WTC11 (cell line): ENCODE results near the gene ASTN2. TPM values are rescaled to one million over a fixed set of nuclear protein-coding genes. Genes with fewer than 3 reads are reported as not detected.

Source experiments
- ATAC-seq: fragments of 200-7000 bp; cut with Tn5 transposase; 2 replicates; pipeline ENCODE4 v1.10.0; 2021; ENCODE audit warnings: mild to moderate bottlenecking, moderate library complexity
- CTCF ChIA-PET: fragments of 300-600 bp; sonication (Branson Sonifier 250); formaldehyde crosslinking; loops from one replicate; lab custom pipeline; 2021; ENCODE audit warnings: antibody characterized with exemption; lab: Charles Lee
- POLR2A ChIA-PET: fragments of 350-600 bp; sonication (Branson Sonifier 250); formaldehyde crosslinking; loops from one replicate; lab custom pipeline; 2021; ENCODE audit warnings: antibody characterized with exemption; lab: Charles Lee
- DNase-seq: peaks from one replicate; pipeline ENCODE4 v3.0.0; 2021; ENCODE audit warnings: low spot score
- H3K27ac Mint-ChIP-seq: 2 replicates; pipeline ENCODE4 v1.8.0; 2021; ENCODE audit warnings: mixed read lengths
- H3K27me3 Mint-ChIP-seq: 2 replicates; pipeline ENCODE4 v1.8.0; 2021; ENCODE audit warnings: low read depth, mild to moderate bottlenecking, moderate library complexity, mixed read lengths
- H3K36me3 Mint-ChIP-seq: 2 replicates; pipeline ENCODE4 v1.8.0; 2021; ENCODE audit warnings: mixed read lengths
- H3K4me1 Mint-ChIP-seq: 2 replicates; pipeline ENCODE4 v1.8.0; 2022; ENCODE audit warnings: mixed read lengths
- H3K4me3 Mint-ChIP-seq: 2 replicates; pipeline ENCODE4 v1.8.0; 2021; ENCODE audit warnings: mild to moderate bottlenecking, moderate library complexity, mixed read lengths
- H3K9me3 Mint-ChIP-seq: 2 replicates; pipeline ENCODE4 v1.8.0; 2021; ENCODE audit warnings: mixed read lengths
- ATF1 ChIP-seq: sonication (generic); formaldehyde crosslinking; IDR thresholded peaks from 2 replicates; pipeline ENCODE4 v1.8.1; 2023; ENCODE audit warnings: mild to moderate bottlenecking, moderate library complexity, missing genetic modification reagents
- ELF4 ChIP-seq: sonication (generic); formaldehyde crosslinking; IDR thresholded peaks from 2 replicates; pipeline ENCODE4 v1.8.1; 2022; ENCODE audit warnings: low read depth, mild to moderate bottlenecking, moderate library complexity, missing genetic modification reagents
- EMX1 ChIP-seq: fragments of 250-450 bp; sonication (Bioruptor Pico); IDR thresholded peaks from 2 replicates; pipeline ENCODE4 v1.8.0; 2021; ENCODE audit warnings: mild to moderate bottlenecking
- GTF2I ChIP-seq: fragments of 250-450 bp; sonication (Bioruptor Pico); conservative IDR thresholded peaks from 2 replicates; pipeline ENCODE4 v1.4.0; 2021; ENCODE audit warnings: mild to moderate bottlenecking
- NFYB ChIP-seq: sonication (generic); formaldehyde crosslinking; conservative IDR thresholded peaks from 2 replicates; pipeline ENCODE4 v1.8.0; 2022; ENCODE audit warnings: low read depth, missing genetic modification reagents
- PRRX2 ChIP-seq: fragments of 250-450 bp; sonication (Bioruptor Pico); IDR thresholded peaks from 2 replicates; pipeline ENCODE4 v1.8.0; 2021; ENCODE audit warnings: mild to moderate bottlenecking
- RELA ChIP-seq: sonication (generic); formaldehyde crosslinking; IDR thresholded peaks from 2 replicates; pipeline ENCODE4 v1.8.1; 2022; ENCODE audit warnings: missing genetic modification reagents, mild to moderate bottlenecking, borderline replicate concordance
- SMAD3 ChIP-seq: sonication (generic); formaldehyde crosslinking; IDR thresholded peaks from 2 replicates; pipeline ENCODE4 v1.8.0; 2022; ENCODE audit warnings: missing genetic modification reagents, mild to moderate bottlenecking, borderline replicate concordance
- SP1 ChIP-seq: sonication (generic); formaldehyde crosslinking; conservative IDR thresholded peaks from 2 replicates; pipeline ENCODE4 v1.8.1; 2022; ENCODE audit warnings: missing genetic modification reagents
- ZNF219 ChIP-seq: sonication (generic); formaldehyde crosslinking; IDR thresholded peaks from 2 replicates; pipeline ENCODE4 v1.8.0; 2023; ENCODE audit warnings: missing genetic modification reagents, mild to moderate bottlenecking, borderline replicate concordance
- ZNF232 ChIP-seq: sonication (generic); formaldehyde crosslinking; IDR thresholded peaks from 2 replicates; pipeline ENCODE4 v1.8.0; 2022; ENCODE audit warnings: mild to moderate bottlenecking, missing genetic modification reagents
- total RNA-seq: library from RNA; stranded (reverse); gene quantifications from 3 replicates; pipeline ENCODE4 v1.2.3, GENCODE V29; 2021
- TF ChIP-seq, protein P1 (sequence below): fragments of 250-450 bp; sonication (Bioruptor Pico); IDR thresholded peaks from 2 replicates; pipeline ENCODE4 v1.9.0; 2021; ENCODE audit warnings: mild to moderate bottlenecking, borderline replicate concordance
- TF ChIP-seq, protein P2 (sequence below): sonication (generic); formaldehyde crosslinking; IDR thresholded peaks from 2 replicates; pipeline ENCODE4 v1.8.1; 2023; ENCODE audit warnings: mild to moderate bottlenecking, moderate library complexity, missing genetic modification reagents
- TF ChIP-seq, protein P3 (sequence below): sonication (generic); formaldehyde crosslinking; IDR thresholded peaks from 2 replicates; pipeline ENCODE4 v1.8.0; 2022; ENCODE audit warnings: mild to moderate bottlenecking, missing genetic modification reagents
- TF ChIP-seq, protein P4 (sequence below): fragments of 250-450 bp; sonication (Bioruptor Pico); IDR thresholded peaks from 2 replicates; pipeline ENCODE4 v1.9.0; 2021; ENCODE audit warnings: moderate library complexity, mild to moderate bottlenecking, inconsistent platforms, borderline replicate concordance
- TF ChIP-seq, protein P5 (sequence below): sonication (generic); formaldehyde crosslinking; IDR thresholded peaks from 2 replicates; pipeline ENCODE4 v1.8.0; 2023; ENCODE audit warnings: mild to moderate bottlenecking, missing genetic modification reagents
- TF ChIP-seq, protein P6 (sequence below): sonication (generic); formaldehyde crosslinking; conservative IDR thresholded peaks from 2 replicates; pipeline ENCODE4 v1.8.1; 2023; ENCODE audit warnings: mild to moderate bottlenecking, low read depth, missing genetic modification reagents, moderate library complexity

Gene ASTN2
- total RNA-seq, 1 experiment from 2014 or later: 16.2 TPM

DNA sequence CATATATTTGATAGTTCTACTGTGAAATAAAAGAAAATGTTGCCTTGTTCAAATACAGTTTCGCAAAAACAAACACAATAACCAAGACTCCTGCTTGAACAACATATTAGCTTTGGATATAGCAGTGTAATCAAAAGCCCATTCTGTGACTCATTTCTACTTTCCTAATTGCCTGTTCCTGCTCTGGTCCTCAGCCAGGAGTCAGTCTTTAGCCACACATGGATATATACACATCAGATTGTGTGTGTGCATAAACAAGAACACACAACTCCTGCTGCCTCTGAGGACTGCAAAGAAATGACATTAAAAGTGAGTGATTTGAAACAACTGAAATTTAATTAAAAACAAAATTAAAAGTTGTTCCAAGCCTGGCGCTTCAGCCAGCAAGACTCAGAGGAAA is 393.0 kb downstream of the ASTN2 start (continued):
- TF ChIP-seq, protein P1, sequence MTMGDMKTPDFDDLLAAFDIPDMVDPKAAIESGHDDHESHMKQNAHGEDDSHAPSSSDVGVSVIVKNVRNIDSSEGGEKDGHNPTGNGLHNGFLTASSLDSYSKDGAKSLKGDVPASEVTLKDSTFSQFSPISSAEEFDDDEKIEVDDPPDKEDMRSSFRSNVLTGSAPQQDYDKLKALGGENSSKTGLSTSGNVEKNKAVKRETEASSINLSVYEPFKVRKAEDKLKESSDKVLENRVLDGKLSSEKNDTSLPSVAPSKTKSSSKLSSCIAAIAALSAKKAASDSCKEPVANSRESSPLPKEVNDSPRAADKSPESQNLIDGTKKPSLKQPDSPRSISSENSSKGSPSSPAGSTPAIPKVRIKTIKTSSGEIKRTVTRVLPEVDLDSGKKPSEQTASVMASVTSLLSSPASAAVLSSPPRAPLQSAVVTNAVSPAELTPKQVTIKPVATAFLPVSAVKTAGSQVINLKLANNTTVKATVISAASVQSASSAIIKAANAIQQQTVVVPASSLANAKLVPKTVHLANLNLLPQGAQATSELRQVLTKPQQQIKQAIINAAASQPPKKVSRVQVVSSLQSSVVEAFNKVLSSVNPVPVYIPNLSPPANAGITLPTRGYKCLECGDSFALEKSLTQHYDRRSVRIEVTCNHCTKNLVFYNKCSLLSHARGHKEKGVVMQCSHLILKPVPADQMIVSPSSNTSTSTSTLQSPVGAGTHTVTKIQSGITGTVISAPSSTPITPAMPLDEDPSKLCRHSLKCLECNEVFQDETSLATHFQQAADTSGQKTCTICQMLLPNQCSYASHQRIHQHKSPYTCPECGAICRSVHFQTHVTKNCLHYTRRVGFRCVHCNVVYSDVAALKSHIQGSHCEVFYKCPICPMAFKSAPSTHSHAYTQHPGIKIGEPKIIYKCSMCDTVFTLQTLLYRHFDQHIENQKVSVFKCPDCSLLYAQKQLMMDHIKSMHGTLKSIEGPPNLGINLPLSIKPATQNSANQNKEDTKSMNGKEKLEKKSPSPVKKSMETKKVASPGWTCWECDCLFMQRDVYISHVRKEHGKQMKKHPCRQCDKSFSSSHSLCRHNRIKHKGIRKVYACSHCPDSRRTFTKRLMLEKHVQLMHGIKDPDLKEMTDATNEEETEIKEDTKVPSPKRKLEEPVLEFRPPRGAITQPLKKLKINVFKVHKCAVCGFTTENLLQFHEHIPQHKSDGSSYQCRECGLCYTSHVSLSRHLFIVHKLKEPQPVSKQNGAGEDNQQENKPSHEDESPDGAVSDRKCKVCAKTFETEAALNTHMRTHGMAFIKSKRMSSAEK (CRISPR knock-in tag): no peak
- TF ChIP-seq ZNF232 (CRISPR knock-in tag) (no peak), EMX1 (no peak), ATF1 (CRISPR knock-in tag) (no peak), ZNF219 (no peak), SP1 (no peak), RELA (CRISPR knock-in tag) (no peak), ELF4 (CRISPR knock-in tag) (no peak)
- TF ChIP-seq, protein P2, sequence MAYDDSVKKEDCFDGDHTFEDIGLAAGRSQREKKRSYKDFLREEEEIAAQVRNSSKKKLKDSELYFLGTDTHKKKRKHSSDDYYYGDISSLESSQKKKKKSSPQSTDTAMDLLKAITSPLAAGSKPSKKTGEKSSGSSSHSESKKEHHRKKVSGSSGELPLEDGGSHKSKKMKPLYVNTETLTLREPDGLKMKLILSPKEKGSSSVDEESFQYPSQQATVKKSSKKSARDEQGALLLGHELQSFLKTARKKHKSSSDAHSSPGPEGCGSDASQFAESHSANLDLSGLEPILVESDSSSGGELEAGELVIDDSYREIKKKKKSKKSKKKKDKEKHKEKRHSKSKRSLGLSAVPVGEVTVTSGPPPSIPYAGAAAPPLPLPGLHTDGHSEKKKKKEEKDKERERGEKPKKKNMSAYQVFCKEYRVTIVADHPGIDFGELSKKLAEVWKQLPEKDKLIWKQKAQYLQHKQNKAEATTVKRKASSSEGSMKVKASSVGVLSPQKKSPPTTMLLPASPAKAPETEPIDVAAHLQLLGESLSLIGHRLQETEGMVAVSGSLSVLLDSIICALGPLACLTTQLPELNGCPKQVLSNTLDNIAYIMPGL (CRISPR knock-in tag): no peak

DNA sequence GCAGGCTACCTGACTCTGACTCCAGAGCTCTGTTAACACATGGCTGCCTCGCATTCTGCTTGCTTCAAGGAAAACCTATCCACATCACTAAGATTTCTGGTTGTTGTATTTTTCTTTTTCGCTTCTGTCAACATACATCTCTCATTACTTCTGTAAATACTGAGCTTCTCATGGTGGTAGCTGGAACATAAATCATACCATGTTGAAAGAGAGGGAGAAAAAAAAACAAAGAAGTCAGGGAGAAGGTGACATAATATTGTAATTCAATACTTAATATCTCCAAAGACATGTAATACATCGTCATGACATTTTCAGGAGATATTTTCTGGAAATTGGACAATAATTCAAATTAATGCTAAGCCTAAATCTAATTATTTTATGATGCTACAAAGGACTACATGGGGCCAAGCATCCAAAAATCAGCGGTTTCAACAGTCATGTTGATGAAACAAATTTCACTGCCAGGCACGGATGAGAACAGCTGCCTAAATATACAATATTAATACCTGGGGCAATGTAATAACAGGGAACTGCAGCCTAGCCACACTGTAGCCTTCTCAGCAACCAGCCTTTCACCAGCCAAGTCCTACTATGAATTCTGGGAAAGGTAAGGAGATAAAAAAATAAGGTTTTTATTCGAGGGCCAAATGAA is 395.8 kb downstream of the ASTN2 start:
- ATAC-seq: no peak
- POLR2A ChIA-PET: no interaction called here
- Mint-ChIP-seq H3K4me1 (peaks cover 39% of the 10 kb centered on the region), H3K4me3 (no peak overlapping the region), H3K9me3 (peaks cover 3% of the 10 kb centered on the region; the same call in 1 of the 2 replicates), H3K27me3 (no peaks in the 10 kb centered on the region; the same call in 1 of the 2 replicates)
- TF ChIP-seq, protein P3, sequence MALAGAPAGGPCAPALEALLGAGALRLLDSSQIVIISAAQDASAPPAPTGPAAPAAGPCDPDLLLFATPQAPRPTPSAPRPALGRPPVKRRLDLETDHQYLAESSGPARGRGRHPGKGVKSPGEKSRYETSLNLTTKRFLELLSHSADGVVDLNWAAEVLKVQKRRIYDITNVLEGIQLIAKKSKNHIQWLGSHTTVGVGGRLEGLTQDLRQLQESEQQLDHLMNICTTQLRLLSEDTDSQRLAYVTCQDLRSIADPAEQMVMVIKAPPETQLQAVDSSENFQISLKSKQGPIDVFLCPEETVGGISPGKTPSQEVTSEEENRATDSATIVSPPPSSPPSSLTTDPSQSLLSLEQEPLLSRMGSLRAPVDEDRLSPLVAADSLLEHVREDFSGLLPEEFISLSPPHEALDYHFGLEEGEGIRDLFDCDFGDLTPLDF (CRISPR knock-in tag): no peak
- TF ChIP-seq, all 79 proteins: peak for 0
- DNase-seq: no peak
- Mint-ChIP-seq H3K27ac (no peak overlapping the region), H3K36me3 (no peaks in the 10 kb centered on the region)
- CTCF ChIA-PET: interaction anchor here (0.9 kb wide), 1 partner anchor 16 kb away, joined by 3 read pairs; no protein-coding TSS in a partner anchor

DNA sequence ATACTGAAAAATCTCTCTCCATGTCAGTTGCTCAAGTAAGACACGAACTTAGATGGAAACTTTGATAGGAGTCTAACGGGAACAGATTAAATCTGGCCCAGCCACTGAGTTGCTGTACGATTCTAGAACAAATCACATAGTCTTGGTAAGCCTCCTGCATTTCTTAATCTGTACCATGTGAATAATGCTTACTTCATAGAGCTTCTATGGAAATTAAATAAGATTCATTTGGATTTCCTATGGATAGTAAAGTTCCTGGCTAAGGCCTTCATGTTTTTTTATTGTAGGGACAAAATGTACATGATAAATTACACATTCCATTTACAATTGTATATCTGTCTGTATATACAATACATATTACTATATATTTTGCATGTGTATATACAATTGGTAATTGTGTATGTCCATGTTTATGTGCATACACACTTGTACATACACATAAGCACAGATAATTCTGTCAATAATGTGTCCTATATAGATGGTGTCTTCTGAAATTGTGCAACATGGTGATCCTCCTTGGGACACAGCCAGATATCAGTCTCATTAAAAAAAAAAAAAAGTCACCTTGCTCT is 397.4 kb downstream of the ASTN2 start:
- H3K27me3 Mint-ChIP-seq: no peaks in the 10 kb centered on the region; the same call in 1 of the 2 replicates
- peaks cover 3% of the 10 kb centered on the region; the same call in 1 of the 2 replicates for H3K9me3 Mint-ChIP-seq
- no peak overlapping the region for H3K4me3 Mint-ChIP-seq
- no peak overlapping the region for H3K27ac Mint-ChIP-seq
- POLR2A ChIA-PET: no interaction called here
- H3K36me3 Mint-ChIP-seq: no peaks in the 10 kb centered on the region
- ATAC-seq (no peak), DNase-seq (no peak)
- H3K4me1 Mint-ChIP-seq: peaks cover 26% of the 10 kb centered on the region
- CTCF ChIA-PET: interaction anchor here (0.7 kb wide), 1 partner anchor 32 kb away, joined by 3 read pairs; no protein-coding TSS in a partner anchor
- no peak for TF ChIP-seq GTF2I (CRISPR knock-in tag)
- no peak for TF ChIP-seq SMAD3 (CRISPR knock-in tag)
- TF ChIP-seq, protein P4, sequence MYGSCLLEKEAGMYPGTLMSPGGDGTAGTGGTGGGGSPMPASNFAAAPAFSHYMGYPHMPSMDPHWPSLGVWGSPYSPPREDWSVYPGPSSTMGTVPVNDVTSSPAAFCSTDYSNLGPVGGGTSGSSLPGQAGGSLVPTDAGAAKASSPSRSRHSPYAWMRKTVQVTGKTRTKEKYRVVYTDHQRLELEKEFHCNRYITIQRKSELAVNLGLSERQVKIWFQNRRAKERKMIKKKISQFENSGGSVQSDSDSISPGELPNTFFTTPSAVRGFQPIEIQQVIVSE: no peak
- no peak for TF ChIP-seq NFYB (CRISPR knock-in tag)
- TF ChIP-seq, protein P5, sequence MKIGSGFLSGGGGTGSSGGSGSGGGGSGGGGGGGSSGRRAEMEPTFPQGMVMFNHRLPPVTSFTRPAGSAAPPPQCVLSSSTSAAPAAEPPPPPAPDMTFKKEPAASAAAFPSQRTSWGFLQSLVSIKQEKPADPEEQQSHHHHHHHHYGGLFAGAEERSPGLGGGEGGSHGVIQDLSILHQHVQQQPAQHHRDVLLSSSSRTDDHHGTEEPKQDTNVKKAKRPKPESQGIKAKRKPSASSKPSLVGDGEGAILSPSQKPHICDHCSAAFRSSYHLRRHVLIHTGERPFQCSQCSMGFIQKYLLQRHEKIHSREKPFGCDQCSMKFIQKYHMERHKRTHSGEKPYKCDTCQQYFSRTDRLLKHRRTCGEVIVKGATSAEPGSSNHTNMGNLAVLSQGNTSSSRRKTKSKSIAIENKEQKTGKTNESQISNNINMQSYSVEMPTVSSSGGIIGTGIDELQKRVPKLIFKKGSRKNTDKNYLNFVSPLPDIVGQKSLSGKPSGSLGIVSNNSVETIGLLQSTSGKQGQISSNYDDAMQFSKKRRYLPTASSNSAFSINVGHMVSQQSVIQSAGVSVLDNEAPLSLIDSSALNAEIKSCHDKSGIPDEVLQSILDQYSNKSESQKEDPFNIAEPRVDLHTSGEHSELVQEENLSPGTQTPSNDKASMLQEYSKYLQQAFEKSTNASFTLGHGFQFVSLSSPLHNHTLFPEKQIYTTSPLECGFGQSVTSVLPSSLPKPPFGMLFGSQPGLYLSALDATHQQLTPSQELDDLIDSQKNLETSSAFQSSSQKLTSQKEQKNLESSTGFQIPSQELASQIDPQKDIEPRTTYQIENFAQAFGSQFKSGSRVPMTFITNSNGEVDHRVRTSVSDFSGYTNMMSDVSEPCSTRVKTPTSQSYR: no peak
- TF ChIP-seq PRRX2 (CRISPR knock-in tag): no peak
- TF ChIP-seq, protein P6, sequence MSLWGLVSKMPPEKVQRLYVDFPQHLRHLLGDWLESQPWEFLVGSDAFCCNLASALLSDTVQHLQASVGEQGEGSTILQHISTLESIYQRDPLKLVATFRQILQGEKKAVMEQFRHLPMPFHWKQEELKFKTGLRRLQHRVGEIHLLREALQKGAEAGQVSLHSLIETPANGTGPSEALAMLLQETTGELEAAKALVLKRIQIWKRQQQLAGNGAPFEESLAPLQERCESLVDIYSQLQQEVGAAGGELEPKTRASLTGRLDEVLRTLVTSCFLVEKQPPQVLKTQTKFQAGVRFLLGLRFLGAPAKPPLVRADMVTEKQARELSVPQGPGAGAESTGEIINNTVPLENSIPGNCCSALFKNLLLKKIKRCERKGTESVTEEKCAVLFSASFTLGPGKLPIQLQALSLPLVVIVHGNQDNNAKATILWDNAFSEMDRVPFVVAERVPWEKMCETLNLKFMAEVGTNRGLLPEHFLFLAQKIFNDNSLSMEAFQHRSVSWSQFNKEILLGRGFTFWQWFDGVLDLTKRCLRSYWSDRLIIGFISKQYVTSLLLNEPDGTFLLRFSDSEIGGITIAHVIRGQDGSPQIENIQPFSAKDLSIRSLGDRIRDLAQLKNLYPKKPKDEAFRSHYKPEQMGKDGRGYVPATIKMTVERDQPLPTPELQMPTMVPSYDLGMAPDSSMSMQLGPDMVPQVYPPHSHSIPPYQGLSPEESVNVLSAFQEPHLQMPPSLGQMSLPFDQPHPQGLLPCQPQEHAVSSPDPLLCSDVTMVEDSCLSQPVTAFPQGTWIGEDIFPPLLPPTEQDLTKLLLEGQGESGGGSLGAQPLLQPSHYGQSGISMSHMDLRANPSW: no peak
